ENCODE data around the gene C1R. TPM values are rescaled to one million over a fixed set of nuclear protein-coding genes. Genes with fewer than 3 reads are reported as not detected.

Gene C1R
- total and polyA plus RNA-seq, 2 of the 8 experiments (the other 6 are each of a cell fraction or from before 2014, with no cell fraction given), result 6.9 to 16.3 TPM

DNA sequence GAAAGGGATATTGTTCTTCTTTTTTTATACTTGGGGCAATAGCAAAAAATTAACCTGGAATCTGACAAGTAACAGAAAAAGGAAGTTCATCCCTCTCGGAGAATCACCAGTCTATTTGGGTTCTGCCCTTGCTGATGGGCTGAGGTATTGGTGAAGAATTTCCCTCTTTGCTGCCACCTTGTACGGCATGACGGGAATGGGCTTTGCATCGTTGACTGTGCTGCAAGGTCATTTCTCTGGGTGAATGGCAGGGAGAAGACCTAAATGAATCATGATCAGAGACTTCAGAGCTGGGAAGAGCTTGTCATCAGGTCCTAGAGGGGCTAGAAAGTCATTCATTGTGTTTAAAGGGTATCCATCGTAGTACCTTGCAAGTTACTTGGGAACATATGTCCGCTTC lies 19.7 kb downstream of the C1R start (continued):
- no peak for TF ChIP-seq GTF2F1 (IDR thresholded peaks at IDR 0.05; ENCODE audit: borderline replicate concordance, low read depth, low read length)
- TF ChIP-seq EGR1 (IDR thresholded peaks at IDR 0.05; ENCODE audit: borderline replicate concordance, low read depth, low read length), result no peak
- no peak for TF ChIP-seq POLR2A (IDR thresholded peaks at IDR 0.05; ENCODE audit: control extremely low read depth in 1 of 2, low read depth in 2 of 2, low read length in 2 of 2)
- TF ChIP-seq CTBP2 (IDR thresholded peaks at IDR 0.05; ENCODE audit: borderline replicate concordance, insufficient read depth, insufficient read length, low read length), result no peak
- TF ChIP-seq SIN3A (conservative IDR thresholded peaks at IDR 0.05 in 1 of 2, IDR thresholded peaks at IDR 0.05 in 1 of 2; ENCODE audit: low read depth in 1 of 2, low read length in 2 of 2), result no peak
- no peak for TF ChIP-seq KDM4A (IDR thresholded peaks at IDR 0.05; ENCODE audit: low read depth, low read length, severe bottlenecking)
- TF ChIP-seq PHF8 (conservative IDR thresholded peaks at IDR 0.05; ENCODE audit: low read depth, low read length), result no peak
